G401 (cell line): ENCODE measurements around the gene CCS. TPM values are rescaled to one million over a fixed set of nuclear protein-coding genes. Genes with fewer than 3 reads are reported as not detected.
"Not testable (repeated sequence)": the region's sequence is repeated elsewhere in the genome, so short reads cannot be mapped to it uniquely, and the experiment has no call there.

Experiments
- DNase-seq: peaks from one replicate; pipeline ENCODE4 v3.0.0-alpha.2; 2015; ENCODE audit warnings: low spot score
- in situ Hi-C: cut with HindIII; loops from 2 replicates; pipeline ENCODE4 v1.10.0; 2016; ENCODE audit warnings: low sequenced_read_pairs, mixed read lengths
- total RNA-seq: library from RNA; depleted of rRNA; stranded (reverse); fragments of >200 nt; shearing (Covaris generic); gene quantifications from 2 replicates; pipeline ENCODE4 v1.2.3, GENCODE V29; 2014

The CCS gene
- total RNA-seq, 1 experiment from 2014 or later = 181 TPM

- in situ Hi-C loops = no loop called here
- DNase-seq = no peak
Measured at GRCh38 chr11:66559866-66560676, 32.9 kb upstream of the CCS start.

GRCh38 chr11:66561178-66561974 lies 31.6 kb upstream of the CCS start:
- peak; percentile 55 for DNase-seq
- in situ Hi-C loops = no loop called here

GRCh38 chr11:66561975-66562248 lies 31.1 kb upstream of the CCS start:
- in situ Hi-C loops = no loop called here
- no peak for DNase-seq

- DNase-seq = no peak
- in situ Hi-C loops = no loop called here
Measured at GRCh38 chr11:66562275-66562674, 30.7 kb upstream of the CCS start.

- in situ Hi-C loops = no loop called here
- no peak for DNase-seq
Measured at GRCh38 chr11:66562907-66563583, 29.9 kb upstream of the CCS start.

GRCh38 chr11:66563832-66564231 lies 29.2 kb upstream of the CCS start:
- in situ Hi-C loops = no loop called here
- no peak for DNase-seq

GRCh38 chr11:66564538-66564937 lies 28.4 kb upstream of the CCS start:
- in situ Hi-C loops = no loop called here
- no peak for DNase-seq

GRCh38 chr11:66564984-66565383 lies 28.0 kb upstream of the CCS start:
- no peak for DNase-seq
- in situ Hi-C loops = no loop called here

- in situ Hi-C loops = no loop called here
- DNase-seq = no peak
Measured at GRCh38 chr11:66566221-66566620, 26.8 kb upstream of the CCS start.

GRCh38 chr11:66567787-66568123 lies 25.2 kb upstream of the CCS start:
- in situ Hi-C loops = no loop called here
- no peak for DNase-seq

- in situ Hi-C loops = no loop called here
Measured at GRCh38 chr11:66568124-66568916, 24.7 kb upstream of the CCS start, which contains the start of gene CTSF. Gene CTSF, minus strand, starts transcription at chr11:66568606. Its CDS starts 120 bp downstream, at chr11:66568486.

GRCh38 chr11:66569076-66569475 lies 23.9 kb upstream of the CCS start:
- no peak for DNase-seq
- in situ Hi-C loops = no loop called here

More at GRCh38 chr11:66568124-66568916, 24.7 kb upstream of the CCS start, which contains the start of gene CTSF:
- DNase-seq = peak; percentile 93

- in situ Hi-C loops = no loop called here
- peak; percentile 63 for DNase-seq
Measured at GRCh38 chr11:66570079-66570849, 22.7 kb upstream of the CCS start.

- in situ Hi-C loops = no loop called here
- no peak for DNase-seq
Measured at GRCh38 chr11:66570850-66571180, 22.2 kb upstream of the CCS start.

- DNase-seq = peak; percentile 71
- in situ Hi-C loops = no loop called here
Measured at GRCh38 chr11:66579017-66579606, 13.9 kb upstream of the CCS start.

GRCh38 chr11:66580803-66581202 lies 12.2 kb upstream of the CCS start:
- no peak for DNase-seq
- in situ Hi-C loops = no loop called here

GRCh38 chr11:66581261-66581660 lies 11.7 kb upstream of the CCS start:
- in situ Hi-C loops = no loop called here
- DNase-seq = no peak

GRCh38 chr11:66582565-66583147 lies 10.3 kb upstream of the CCS start:
- DNase-seq, in situ Hi-C loops: not testable (repeated sequence)
